EH (cell line): ENCODE data around the gene KRT82.

Source experiments
- DNase-seq: peaks from one replicate; pipeline ENCODE4 v3.0.0-alpha.2; 2015; ENCODE audit warnings: low read depth

Gene KRT82

GRCh38 chr12:52383331-52383730 is 22.8 kb downstream of the KRT82 start:
- no peak for DNase-seq

DNA sequence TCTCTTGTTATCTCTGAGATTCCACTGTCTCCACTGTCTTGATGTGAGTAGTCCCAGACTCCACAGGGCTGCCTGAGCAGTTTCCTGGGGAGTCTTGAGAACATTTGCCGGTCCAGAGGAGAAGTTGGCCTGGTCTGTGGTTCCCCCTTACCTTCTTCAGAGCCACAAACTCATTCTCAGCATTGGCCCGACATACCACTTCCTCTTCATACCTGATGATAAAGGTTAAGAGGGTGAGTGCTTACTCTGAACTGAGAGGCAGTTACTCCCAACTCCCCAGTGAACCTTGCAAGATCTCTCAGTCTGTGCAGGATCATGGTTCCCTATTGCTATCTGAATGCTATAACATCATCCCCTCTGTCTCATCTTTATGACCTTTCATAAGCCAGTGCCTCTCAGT is 23.3 kb downstream of the KRT82 start:
- DNase-seq = no peak

DNA sequence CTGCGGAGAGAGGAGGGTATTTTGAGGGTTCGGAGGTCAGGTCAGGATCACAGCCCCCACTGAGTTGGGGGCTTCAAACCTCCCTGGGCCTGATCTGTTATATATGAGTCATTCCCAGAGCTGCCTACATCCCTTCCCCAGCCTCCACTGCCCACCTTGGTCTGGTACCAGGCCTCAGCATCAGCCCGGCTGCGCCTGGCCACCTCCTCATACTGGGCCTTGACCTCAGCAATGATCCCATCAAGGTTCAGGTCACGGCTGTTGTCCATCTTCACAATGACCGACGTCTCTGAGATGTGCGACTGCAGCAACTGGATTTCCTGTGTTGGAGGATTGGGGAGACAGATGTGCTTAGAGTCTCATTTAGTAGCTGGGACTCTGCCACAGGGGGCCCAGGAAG is 24.9 kb downstream of the KRT82 start:
- no peak for DNase-seq

- DNase-seq = peak; percentile 52
Observed at GRCh38 chr12:52380271-52380694, 25.9 kb downstream of the KRT82 start.

DNA sequence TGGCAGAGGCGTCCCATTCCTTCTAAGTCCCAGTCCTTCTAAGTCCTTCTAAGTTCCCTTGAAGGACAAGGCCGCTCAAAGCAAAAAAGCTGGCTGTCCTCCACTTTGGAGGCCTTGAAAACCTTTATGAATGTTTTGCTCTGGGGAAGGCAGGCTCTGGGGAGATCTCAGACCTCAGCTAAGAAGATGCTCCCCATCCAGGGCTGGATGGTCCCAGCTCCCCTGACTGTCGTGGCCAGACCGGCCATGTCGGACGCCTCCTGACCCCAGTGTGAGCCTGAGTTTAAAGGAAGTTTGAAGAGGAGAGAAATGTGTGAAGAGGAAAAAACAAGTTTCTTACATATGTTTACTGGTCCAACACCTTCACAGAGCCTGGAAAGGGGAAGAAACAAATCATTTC is 26.6 kb downstream of the KRT82 start:
- no peak for DNase-seq

- DNase-seq = no peak
Observed at GRCh38 chr12:52378091-52378490, 28.0 kb downstream of the KRT82 start.

GRCh38 chr12:52377266-52377665 is 28.9 kb downstream of the KRT82 start:
- no peak for DNase-seq

DNA sequence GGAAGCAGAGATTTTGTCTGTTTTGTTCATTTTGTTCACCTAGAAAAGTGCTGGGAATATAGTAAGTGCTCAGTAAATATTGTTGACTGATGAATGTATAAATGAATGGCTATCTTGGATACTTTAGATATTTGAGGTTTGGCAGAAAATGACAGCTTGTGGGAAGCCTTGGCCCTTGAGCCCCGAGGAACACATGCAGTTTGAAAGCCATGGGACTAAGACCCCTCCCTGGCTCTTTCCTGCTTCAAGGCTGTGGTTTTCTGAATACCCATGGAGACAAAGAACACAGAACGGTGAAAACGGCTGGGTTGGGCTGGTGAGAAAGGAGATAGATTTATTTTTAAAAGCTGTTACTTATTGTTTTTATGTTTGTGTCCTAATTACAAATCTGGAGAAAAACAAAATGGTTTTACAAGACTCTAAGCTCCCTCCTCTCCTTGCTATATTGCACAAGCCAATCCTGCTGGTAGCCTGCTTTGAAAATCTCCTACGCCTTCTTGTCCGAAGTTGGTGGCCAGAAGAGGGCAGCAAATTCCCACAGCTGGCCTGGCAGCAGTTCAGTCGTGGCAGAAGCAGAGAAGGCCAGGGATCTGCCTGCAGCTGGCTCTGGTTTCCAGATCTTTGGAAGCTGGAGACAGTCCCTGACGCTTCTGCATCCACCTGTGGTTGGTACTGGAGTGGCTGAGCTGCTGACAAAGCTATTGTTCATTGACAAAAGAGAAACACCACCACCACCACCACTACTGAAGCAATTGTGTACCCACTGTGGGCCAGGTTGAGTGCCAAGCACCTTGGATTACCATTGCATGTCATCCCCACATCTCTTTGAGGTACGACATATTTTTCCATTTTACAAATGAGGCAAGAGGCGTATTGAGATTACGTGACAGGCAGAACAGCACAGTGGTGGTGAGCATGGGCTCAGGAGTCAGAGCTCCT is 33.6 kb downstream of the KRT82 start:
- peak; percentile 85 for DNase-seq

DNA sequence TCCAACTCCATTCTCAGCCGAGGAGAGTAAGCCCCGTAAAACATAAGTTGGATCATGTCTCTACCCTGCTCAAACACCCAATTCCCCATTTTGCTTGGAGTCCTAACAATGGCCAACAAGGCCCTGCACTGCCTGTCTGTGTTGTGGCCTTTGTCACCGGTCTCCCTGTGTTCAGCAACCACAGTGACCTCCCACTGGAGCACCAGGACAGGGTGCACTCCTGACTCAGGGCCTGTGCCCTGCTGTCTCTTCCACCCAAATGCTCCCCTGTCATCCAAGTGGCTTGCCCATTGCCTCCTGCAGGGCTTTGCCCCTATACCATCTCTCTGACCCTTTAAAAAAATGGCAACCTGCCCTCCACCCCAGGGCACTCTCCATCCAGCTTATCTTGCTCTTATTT is 34.4 kb downstream of the KRT82 start:
- DNase-seq = no peak

DNA sequence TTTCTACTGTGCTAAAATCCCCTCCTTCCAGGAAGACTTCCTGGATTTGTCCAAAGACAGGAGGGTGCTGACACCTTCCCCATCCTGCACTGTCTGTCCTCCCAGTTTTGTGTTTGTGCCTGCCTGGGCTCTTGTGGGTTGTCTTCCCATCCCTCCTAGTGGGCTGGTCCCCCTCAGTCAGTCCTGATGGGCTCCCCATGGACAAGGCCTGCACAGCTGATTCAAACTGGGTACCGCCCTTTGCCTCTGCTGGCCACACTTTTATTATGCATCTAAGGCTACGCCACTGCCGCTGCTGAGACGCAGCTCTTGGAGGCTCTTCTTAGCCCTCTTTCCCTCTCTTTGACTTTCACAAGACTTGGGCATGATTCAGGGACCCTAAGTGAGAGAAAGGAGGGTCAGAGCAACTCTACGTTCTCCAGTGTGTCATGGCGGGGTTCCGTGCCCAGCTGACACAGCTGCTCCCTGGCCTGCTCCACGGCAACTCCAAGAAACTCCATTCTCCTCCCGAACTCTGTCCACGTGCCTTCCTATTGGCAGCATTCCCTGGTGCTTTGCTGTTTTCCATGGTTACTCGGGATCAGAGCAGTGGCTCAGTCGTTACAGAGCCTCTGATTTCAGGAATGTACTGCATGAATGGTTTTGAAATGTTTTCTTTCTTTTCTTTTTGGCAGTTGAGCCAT is 35.1 kb downstream of the KRT82 start:
- DNase-seq = peak; percentile 59

DNA sequence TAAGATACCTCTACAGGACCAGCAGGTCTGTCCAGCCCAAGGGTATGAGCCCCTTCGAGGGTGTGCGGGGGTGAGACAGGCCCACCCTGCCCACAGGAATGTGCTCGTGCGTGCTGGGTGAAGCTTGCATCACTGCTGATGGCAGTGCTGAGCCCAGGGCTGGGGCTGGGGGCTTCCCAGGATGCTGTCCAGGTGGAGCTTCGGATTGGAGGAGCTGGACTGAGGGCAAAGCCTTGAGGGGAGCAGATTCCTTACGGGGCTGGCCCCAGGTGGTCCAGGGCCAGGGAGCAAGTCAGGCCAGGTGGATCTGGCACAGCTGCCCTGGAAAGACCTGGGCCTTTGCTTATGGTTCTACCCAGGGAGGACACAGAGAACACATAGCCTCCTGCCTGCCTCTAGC is 36.3 kb downstream of the KRT82 start:
- DNase-seq = no peak

DNA sequence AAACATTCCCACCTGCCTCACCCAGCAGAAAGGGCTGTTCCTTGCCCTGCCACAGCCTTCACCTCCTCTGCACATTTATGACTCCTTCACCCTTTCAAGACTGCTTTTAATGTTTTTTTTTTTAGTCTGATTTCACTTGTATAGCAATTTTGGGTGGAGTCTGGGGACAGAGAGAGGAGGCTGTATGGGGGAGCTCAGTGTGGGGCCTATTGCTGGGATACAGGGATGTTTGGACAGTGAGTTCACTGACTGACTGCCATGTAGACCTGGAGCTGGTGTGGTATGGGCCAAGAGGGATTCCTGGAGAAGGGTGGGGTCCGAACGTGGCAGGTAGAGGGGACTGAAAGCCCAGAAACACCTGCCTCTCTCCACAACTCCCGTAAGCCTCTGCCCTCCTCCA is 36.9 kb downstream of the KRT82 start:
- DNase-seq = no peak

DNA sequence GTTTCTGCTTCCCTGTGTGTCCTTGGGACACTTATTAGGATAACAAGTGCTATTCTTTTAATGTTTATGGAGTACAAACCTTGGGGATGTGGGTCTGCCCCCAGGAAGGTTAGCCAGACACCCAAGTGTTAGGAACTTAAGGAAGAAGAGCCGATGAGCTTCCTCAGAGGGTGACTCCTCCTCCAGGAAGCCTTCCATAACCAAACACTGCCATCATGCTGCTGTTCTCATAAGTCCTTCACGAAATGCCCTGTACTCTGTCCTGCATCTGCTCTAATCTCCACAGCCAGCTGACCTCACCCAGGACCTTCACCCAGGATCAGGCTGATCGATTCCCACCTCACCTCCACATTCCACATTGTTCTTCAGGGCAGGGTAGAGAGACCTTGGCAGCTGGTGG is 37.6 kb downstream of the KRT82 start:
- DNase-seq = no peak

DNA sequence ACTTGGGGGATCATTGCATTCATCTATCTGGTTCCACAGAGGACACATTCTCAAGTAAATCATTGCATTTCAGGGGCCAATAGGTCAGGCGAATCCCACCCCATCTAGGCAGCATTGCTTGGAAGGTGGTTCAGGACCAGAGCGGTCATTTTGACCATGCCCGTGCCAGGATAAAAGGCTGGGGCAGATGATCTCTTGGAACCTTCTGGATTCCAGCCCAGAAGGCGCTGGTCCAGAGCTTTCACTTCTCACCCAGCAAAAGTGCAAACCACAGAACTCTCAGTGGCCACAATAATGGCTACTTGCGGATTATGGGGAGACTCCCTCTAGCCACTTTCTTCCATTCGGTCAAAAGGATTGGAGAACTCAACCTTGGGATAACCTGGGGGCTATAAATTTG is 38.3 kb downstream of the KRT82 start:
- no peak for DNase-seq

DNA sequence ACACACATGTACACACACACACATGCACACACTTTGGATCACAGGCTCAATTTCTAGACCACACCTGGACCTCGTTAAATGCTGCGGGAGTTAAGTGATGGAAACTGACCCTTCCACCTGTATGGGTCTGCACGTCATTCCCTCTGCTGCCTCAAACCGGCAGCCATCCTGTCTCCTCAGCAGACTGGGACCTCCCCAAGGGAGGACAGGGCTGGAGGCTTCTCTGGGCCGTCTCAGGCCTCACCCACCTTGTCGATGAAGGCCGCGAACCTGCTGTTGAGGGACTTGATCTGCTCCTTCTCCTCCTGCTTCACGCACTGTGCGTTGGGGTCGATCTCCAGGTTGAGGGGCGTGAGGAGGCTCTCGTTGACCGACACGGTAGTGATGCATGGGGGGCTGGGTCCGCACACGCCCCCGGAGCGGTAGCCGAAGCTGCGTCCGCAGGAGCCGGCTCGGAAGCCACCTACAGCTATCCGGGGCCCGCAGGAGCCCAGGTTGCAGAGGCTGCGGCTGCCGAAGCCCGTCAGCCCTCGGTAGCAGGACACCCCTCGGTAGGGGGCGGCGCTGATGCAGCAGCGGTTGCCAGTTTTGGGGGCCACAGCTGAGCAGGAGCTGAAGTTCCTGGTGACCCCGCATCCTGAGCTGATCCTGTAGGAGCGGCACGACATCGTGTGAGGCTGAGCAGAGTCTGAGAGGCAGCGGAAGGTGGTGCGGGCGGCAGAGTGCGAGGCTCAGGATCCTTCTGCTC is 39.2 kb downstream of the KRT82 start, which contains the start of gene KRT85:
TSS of gene KRT85 (minus strand) at position 744 of the 748 bp plus-strand sequence. CDS start at position 668, 76 bp downstream.
- DNase-seq = no peak

DNA sequence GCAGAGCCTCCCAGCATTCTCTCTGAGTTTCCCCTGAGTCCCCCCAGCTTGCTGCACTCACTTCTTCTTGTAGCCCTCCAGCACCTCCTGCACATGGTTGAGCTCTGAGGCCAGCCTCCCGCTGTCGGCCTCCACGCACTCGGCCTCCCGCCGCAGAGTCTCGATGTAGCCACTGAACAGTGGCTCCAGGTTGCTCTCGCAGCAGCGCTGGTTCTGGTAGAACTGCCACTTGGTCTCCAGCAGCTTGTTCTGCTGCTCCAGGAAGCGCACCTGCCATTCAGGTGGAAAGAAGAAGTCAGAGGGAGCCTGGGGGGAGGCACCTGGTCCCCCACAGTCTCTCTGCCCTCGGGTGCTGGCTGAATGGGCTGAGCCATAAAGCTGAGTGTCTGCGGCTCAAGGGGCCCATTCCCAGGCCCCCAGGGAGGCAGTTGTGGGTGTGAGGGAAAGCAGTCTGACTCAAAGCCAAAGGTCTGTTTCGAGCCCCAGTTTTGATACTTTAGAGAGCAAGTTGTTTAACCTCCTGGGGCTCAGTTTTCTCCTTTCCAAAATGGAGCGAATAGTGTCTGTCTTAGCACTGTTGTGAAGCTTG is 41.1 kb downstream of the KRT82 start:
- no peak for DNase-seq

GRCh38 chr12:52364061-52364460 is 42.1 kb downstream of the KRT82 start:
- no peak for DNase-seq

GRCh38 chr12:52363111-52363679 is 42.9 kb downstream of the KRT82 start:
- no peak for DNase-seq

DNA sequence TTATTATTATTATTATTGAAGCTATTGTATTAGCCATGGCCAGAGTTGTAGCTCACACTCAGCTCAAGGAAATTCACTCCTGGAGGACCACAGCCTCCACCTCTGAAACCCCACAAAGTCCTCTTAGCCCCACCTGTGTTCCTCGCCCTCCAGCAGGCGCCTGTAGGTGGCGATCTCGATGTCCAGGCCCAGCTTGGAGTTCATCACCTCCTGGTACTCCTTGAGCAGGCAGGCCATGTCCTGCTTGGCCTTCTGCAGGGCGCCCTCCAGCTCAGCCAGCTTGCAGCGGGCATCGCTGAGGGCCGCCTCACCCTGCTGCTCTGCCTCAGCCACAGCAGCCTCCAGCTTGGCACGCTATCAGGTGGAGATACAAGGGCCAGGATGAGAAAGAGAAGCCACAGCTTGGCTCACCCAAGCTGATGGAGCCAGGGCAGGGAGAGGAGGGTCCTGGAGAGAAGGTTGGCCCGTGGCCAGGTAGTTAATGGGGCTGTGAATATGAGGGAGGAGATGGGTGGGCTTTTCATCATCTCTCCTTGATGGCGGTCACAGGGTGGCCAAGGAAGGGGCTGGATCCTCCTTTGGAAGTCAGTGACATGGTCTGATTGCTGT is 43.9 kb downstream of the KRT82 start:
- DNase-seq = no peak

DNA sequence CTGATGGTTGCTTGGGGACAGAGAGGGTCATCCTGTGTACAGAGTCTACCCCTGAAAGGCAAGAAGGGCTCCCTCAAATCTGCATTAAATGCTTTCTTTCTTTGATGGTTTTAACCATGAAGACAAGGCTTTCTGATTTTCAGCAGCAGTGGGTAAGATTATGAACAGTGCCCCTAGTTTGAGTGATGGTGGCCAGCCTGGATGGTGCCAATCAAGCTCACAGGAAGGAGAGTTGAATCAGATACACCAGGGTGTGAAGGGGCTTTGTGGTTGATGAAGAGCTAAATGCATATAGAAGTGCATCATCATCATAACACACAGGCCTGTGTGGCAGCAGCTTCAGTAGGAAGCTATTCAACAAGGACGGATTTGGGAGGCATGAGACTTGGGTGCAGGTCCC is 44.6 kb downstream of the KRT82 start:
- DNase-seq = no peak

- no peak for DNase-seq
Observed at GRCh38 chr12:52360663-52361271, 45.4 kb downstream of the KRT82 start.
